Activated CD4-positive, alpha-beta T cell treated with anti-CD3 and anti-CD28 coated beads for 4 hours (primary cell): ENCODE data around the gene EVI5.
"Not testable (repeated sequence)": the region's sequence is repeated elsewhere in the genome, so short reads cannot be mapped to it uniquely, and the experiment has no call there.

ENCODE experiments used
- DNase-seq, 2 donors: peaks; one replicate each; pipeline ENCODE4 v3.0.0-alpha.2; 2020

Gene EVI5

GRCh38 chr1:92679980-92680379 lies 104.9 kb downstream of the EVI5 start:
- DNase-seq, result no peak

DNA sequence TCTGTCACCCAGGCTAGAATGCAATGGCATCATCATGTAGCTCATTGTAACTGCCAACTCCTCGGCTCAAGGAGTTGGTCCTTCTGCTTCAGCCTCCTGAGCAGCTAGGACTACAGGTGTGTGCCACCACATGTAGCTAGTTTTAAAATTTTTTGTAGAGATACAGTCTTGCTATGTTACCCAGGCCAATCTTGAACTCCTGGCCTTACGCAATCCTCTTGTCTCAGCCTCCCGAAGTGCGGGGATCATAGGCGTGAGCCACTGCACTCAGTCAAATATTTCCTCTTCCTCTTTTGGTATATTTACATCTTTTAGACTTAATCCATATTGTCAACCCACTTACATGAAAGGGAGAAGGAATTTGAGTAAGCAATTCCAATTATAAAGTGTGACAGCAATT lies 121.1 kb downstream of the EVI5 start:
- DNase-seq, result no peak

- no peak for DNase-seq
Observed at GRCh38 chr1:92662048-92662447, 122.9 kb downstream of the EVI5 start.

GRCh38 chr1:92657701-92658100 lies 127.2 kb downstream of the EVI5 start:
- DNase-seq, result no peak

- no peak for DNase-seq
Observed at GRCh38 chr1:92655197-92655801, 129.6 kb downstream of the EVI5 start.

DNA sequence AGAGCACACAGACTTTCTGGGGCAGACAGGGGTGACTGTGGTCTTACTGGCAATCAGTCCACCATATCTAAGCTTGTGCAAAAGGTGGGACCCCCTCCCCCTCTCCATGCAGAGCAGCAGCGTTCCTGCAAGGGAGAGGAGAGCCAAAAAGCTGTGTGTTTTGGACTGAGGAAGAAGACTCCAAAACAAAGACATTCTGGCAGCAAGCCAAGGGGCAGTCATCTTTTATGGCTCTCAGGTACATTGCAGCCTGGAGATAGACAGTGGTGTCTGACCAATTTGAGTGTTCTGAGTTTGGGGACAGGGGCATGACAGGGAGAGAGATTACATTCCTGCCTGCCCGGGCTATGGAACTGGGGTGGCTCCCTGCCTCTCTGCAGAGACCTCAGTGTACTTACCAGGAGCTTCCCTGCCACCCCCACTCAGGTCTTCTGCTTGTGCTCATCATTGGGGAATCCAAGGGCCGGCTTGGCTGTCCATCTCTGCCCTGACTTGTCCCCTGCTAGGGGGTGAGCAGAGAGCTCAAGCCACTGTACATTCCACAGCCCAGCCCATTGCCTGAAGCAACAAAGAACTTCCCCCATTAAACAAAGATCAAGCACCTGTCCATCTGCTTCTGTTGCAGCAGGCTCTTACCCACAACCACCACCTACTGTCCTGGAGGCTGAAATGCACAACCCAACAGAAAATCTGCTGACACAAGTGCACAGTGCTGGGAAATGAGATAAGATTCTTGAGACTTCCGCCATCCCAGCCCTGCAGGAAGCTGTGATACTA lies 131.1 kb downstream of the EVI5 start:
- DNase-seq, result no peak

- DNase-seq, result not testable (repeated sequence)
Observed at GRCh38 chr1:92640686-92641085, 144.2 kb downstream of the EVI5 start.

GRCh38 chr1:92638498-92638897 lies 146.4 kb downstream of the EVI5 start:
- no peak for DNase-seq

DNA sequence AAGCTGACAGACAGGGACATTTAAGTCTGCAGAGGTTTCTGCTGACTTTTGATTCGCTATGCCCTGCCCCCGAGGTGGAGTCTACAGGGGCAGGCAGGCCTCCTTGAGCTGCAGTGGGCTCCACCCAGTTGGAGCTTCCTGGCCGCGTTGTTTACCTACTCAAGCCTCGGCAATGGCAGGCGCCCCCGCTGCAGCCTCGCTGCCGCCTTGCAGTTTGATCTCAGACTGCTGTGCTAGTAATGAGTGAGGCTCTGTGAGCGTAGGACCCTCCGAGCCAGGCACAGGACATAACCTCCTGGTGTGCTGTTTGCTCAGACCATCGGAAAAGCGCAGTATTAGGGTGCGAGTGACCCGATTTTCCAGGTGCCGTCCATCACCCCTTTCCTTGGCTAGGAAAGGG lies 149.7 kb downstream of the EVI5 start:
- DNase-seq, result not testable (repeated sequence)

- DNase-seq, result no peak
Observed at GRCh38 chr1:92623187-92623778, 161.6 kb downstream of the EVI5 start.

GRCh38 chr1:92619466-92620189 lies 165.3 kb downstream of the EVI5 start:
- no peak for DNase-seq

DNA sequence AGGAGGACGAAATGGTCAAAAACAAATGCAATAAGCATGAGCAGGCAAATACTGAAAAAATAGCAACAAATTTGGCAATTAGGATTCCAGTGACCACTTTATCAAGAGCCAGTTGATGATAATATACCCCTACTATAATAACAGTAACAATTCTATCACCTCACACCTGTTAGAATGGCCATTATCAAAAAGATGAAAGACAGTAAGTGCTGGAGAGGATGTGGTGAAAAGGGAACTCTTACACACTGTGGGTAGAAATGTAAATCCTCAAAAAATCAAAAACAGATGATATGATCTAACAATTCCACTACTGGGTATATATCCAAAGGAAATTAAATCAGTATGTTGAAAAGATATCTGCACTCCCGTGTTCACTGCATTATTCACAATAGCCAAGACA lies 183.9 kb downstream of the EVI5 start:
- DNase-seq, result no peak

DNA sequence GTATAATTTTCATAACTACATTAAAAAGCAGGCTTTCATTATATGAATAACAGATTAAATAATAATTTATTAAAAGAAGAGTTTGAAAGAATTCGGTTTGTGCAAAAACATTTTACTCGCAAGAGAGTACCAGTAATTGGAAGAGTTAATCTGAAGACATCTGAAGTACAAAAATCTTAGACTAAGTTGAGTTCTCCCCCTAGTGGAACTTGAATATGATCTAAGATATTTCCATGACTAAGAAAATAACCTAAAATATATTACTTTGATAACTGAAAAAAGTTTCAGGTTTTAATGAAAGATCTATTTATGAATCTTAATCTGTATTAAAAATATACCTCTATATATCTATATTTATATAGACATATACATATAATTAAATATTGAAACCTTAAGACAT lies 185.7 kb downstream of the EVI5 start:
- DNase-seq, result no peak

DNA sequence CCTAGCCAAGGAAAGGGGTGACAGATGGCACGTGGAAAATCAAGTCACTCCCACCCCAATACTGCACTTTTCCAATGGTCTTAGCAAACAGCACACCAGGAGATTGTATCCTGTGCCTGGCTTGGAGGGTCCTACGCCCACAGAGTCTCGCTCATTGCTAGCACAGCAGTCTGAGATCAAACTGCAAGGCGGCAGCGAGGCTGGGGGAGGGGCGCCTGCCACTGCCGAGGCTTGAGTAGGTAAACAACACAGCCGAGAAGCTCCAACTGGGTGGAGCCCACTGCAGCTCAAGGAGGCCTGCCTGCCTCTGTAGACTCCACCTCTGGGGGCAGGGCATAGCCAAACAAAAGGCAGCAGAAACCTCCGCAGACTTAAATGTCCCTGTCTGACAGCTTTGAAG lies 195.5 kb downstream of the EVI5 start:
- not testable (repeated sequence) for DNase-seq

- DNase-seq, result no peak
Observed at GRCh38 chr1:92587445-92587844, 197.5 kb downstream of the EVI5 start.

DNA sequence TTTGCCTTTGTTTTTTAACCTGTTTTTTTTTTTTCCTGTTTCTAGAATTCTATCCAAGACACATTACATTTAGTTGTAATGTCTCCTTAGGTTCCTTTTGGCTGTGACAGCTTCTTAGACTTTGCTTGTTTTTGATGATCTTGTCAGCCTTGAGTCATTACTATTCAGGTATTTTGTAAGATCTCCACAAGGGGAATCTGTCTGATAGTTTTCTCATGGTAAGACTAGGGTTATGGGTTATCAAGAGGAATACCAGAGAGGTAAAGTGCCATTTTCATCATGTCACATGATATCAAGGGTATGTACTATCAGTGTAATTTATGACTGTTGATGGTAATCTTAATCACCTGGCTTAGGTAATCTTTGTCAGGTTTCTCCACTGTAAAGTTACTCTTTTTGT lies 199.1 kb downstream of the EVI5 start:
- DNase-seq, result no peak

GRCh38 chr1:92584810-92585209 lies 200.1 kb downstream of the EVI5 start:
- not testable (repeated sequence) for DNase-seq

DNA sequence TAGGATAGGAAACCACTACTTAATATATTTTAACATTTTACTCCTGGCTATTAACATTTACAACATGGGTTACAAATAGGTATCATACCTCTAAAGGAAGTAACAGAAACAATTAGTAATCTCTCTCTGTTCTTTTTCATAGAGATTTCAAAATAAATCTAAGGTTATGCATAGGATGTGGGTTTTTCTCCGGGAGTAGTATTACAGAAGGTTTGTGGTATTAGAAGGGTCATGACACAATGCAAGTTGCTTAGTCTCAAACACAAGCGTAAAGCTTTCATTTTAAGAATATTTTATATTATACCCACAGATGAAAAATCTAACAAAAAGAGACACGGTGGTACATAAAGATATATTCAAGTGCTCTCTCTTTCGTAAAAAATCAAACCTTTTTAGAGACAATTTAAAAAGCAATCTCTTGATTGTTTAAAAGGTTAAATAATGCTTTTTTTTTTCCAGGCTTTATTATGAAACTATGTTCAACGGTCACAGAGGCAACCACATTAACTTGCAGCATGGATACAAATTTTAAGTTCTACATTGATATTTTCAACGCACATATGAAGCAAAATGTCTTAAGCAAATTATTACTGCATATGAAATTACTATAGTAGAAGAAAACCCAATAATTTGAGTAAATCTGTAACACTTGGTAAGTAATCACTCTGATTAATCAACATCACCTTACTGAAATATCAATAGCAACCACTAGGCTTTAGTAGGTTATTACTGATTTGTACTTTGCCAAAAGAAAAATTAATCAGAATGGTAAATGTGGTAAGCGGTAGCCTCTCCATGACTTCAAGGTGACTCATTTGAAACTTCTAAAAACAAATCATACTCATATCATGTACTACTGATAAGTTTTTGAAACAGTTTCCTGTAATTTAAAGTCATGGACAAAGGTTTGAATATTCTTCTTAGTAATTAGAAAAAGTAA lies 200.8 kb downstream of the EVI5 start:
- DNase-seq, result no peak

- DNase-seq, result no peak
Observed at GRCh38 chr1:92577261-92577895, 207.5 kb downstream of the EVI5 start.

DNA sequence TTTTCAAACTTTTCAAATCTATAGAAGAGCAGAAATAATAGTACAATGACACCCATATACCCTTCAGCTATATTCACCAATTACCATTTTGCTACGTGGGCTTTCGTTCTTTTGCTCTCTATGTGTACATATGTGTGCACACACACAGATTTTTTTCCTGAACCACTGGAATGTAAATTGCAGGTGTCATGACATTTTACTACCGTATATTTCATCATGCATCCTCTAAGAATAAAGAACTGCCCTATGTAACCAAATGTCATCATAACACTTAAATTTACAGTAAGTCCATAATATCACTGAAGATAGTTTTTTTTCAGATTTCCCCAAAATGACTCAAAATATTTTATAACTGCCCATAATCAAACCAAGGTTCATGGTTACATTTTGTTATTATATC lies 209.8 kb downstream of the EVI5 start:
- DNase-seq, result no peak

DNA sequence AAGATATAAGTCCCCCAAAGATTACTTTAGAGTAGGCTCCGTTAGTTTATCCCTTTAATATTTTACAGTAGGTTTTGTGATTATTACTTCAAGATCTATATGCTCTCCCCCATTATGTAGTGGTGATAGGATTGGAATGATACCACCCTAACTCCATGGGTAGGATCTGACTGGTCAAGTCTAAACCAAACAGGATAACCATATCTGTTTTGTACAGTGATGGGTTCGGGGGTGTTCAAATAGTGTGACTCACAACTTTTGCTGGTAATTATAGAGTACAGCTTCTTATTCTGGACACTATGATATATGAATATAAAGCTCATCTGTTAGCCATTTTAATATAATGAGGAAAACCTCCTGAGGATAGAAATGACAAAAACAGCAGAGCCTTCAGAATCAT lies 212.4 kb downstream of the EVI5 start:
- no peak for DNase-seq

DNA sequence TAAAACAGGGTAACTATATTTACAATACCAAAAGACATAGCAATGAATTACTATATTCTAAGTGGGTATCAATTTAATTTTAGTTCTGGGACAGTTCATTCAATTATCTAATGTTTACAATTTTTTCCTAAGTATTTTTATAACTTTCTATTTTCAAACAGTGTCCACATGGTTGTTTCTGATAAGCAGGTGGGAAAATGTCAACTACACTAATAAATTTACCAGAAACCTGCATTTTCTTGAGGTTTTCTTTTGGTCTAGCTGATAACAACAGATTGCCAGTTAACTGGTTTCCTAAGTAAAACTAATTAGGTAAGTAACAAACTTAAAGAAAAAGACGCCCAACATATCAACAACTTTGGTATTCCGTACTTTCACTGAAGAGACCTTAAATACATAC lies 213.3 kb downstream of the EVI5 start:
- DNase-seq, result no peak
